Endothelial cell of umbilical vein (primary cell): ENCODE measurements around the gene PIGQ. TPM values are rescaled to one million over a fixed set of nuclear protein-coding genes. Genes with fewer than 3 reads are reported as not detected.

ENCODE experiments used
- BruUV-seq: library from RNA; stranded (reverse); fragments of 400-500 nt; replicated peaks from 2 replicates; lab custom pipeline; 2021; lab: Mats Ljungman, UMichigan
- CTCF ChIA-PET: fragments of 300-600, 350-600 bp; sonication (Branson Sonifier 250); formaldehyde crosslinking; loops from one replicate; lab custom pipeline; 2021; ENCODE audit warnings: antibody characterized with exemption, inconsistent platforms; lab: Charles Lee
- POLR2A ChIA-PET: fragments of 300-600, 350-600 bp; sonication (Branson Sonifier 250); formaldehyde crosslinking; loops from one replicate; lab custom pipeline; 2021; ENCODE audit warnings: antibody characterized with exemption, inconsistent platforms; lab: Charles Lee
- DNase-seq: peaks from one replicate; pipeline ENCODE4 v3.0.0-alpha.2; 2011; ENCODE audit warnings: low read depth, low spot score
- FAIRE-seq: peaks from 2 replicates; lab custom pipeline; 2011; peaks lifted over from hg19 to GRCh38; lab: Jason Lieb, UNC
- H2AFZ ChIP-seq: 2 replicates; pipeline ENCODE4 v1.6.0; 2012; ENCODE audit warnings: low read depth, low read length, control low read depth, inconsistent platforms
- H3K27ac ChIP-seq: 2 replicates; pipeline ENCODE4 v1.5.1; 2011; ENCODE audit warnings: low read depth, mild to moderate bottlenecking, control low read depth, low read length, moderate library complexity; ENCODE audit not compliant: insufficient read depth
- H3K27me3 ChIP-seq, 2 experiments: 2 replicates each; pipeline versions ENCODE4 v1.6.0 to v1.6.1; 2011; ENCODE audit warnings: low read length in 2 of 2, mixed read lengths in 1 of 2; ENCODE audit not compliant: control insufficient read depth in 2 of 2, insufficient read depth in 2 of 2
- H3K36me3 ChIP-seq, 2 experiments: 2 replicates in 1 of 2; 3 replicates in 1 of 2; pipeline ENCODE4 v1.5.1; 2011; ENCODE audit warnings: low read length in 2 of 2, mild to moderate bottlenecking in 1 of 2, moderate library complexity in 1 of 2; ENCODE audit not compliant: control insufficient read depth in 2 of 2, insufficient read depth in 2 of 2; ENCODE audit errors: extremely low read depth in 1 of 2
- H3K4me1 ChIP-seq: 3 replicates; pipeline ENCODE4 v1.5.1; 2011; ENCODE audit warnings: mild to moderate bottlenecking, low read length; ENCODE audit not compliant: control insufficient read depth, insufficient read depth; ENCODE audit errors: extremely low read depth
- H3K4me2 ChIP-seq: 2 replicates; pipeline ENCODE4 v1.6.1; 2011; ENCODE audit warnings: low read length, control low read depth, mixed read lengths; ENCODE audit not compliant: insufficient read depth
- H3K4me3 ChIP-seq, 3 experiments: fragments of 200-600 bp in 1 of 3; sonication (generic), shearing (Covaris generic) in 1 of 3; replicated peaks in 1 of 3; 2 replicates each; pipeline ENCODE4 v1.5.1; 2011 to 2016; ENCODE audit warnings: control low read depth in 3 of 3, low read length in 3 of 3, mild to moderate bottlenecking in 2 of 3, inconsistent platforms in 1 of 3, low read depth in 1 of 3, moderate library complexity in 1 of 3; ENCODE audit not compliant: insufficient read depth in 1 of 3
- H3K79me2 ChIP-seq: 2 replicates; pipeline ENCODE4 v1.6.0; 2012; ENCODE audit warnings: low read length, inconsistent platforms; ENCODE audit not compliant: control insufficient read depth, insufficient read depth
- H3K9ac ChIP-seq: replicated peaks from 2 replicates; pipeline ENCODE3; 2011; ENCODE audit warnings: low read length, control low read depth; ENCODE audit not compliant: insufficient read depth; ENCODE audit errors: extremely low read depth
- H3K9me1 ChIP-seq: replicated peaks from 3 replicates; pipeline ENCODE4 v1.6.0; 2011; ENCODE audit warnings: mild to moderate bottlenecking, low read length; ENCODE audit not compliant: control insufficient read depth, insufficient read depth; ENCODE audit errors: extremely low read depth
- H3K9me3 ChIP-seq: replicated peaks from 2 replicates; pipeline ENCODE4 v1.5.1; 2012; ENCODE audit warnings: low read length, inconsistent platforms; ENCODE audit not compliant: control insufficient read depth, insufficient read depth
- H4K20me1 ChIP-seq: replicated peaks from 2 replicates; pipeline ENCODE3; 2011; ENCODE audit warnings: mild to moderate bottlenecking, low read length; ENCODE audit not compliant: control insufficient read depth, insufficient read depth; ENCODE audit errors: extremely low read depth
- FOS ChIP-seq: IDR thresholded peaks from 2 replicates; pipeline ENCODE4 v1.6.1; 2011; ENCODE audit warnings: mild to moderate bottlenecking, low read length, moderate library complexity, borderline replicate concordance; ENCODE audit not compliant: insufficient read depth
- GATA2 ChIP-seq: IDR thresholded peaks from 2 replicates; pipeline ENCODE4 v1.7.0; 2011; ENCODE audit warnings: low read depth, mild to moderate bottlenecking, moderate library complexity, mixed read lengths, low read length; ENCODE audit not compliant: insufficient read length, insufficient read depth
- POLR2A ChIP-seq: IDR thresholded peaks from 2 replicates; pipeline ENCODE4 v1.6.1; 2012; ENCODE audit warnings: low read depth, mild to moderate bottlenecking, control low read depth, low read length
- dilution Hi-C: fragments of 300-500 bp; cut with MboI; formaldehyde crosslinking; loops from one replicate; pipeline ENCODE4 v1.15.0; 2019; ENCODE audit warnings: low sequenced_read_pairs; ENCODE audit not compliant: extremely low pct_ligation_motif_present
- intact Hi-C: fragments of 100-400 bp; cut with micrococcal nuclease; formaldehyde crosslinking; loops from one replicate; pipeline ENCODE4 v1.10.0; 2022
- polyA plus RNA-seq, 4 experiments: library from polyadenylated mRNA; depleted of rRNA in 3 of 4; stranded (reverse) in 3 of 4; unstranded in 1 of 4; fragments of >200 nt; gene quantifications; 2 replicates each; pipeline versions ENCODE4 v1.2.1 to v1.2.3, GENCODE V29; 2011 to 2012; ENCODE audit warnings: missing spikeins in 1 of 4
- total RNA-seq: library from RNA; stranded (reverse); gene quantifications from 2 replicates; pipeline ENCODE4 v1.2.3, GENCODE V29; 2021
- TF ChIP-seq, protein P1 (sequence below), 2 donors: IDR thresholded peaks; 1 replicate in 1 of 2; 2 replicates in 1 of 2; pipeline ENCODE4 v1.5.1; 2011; ENCODE audit warnings: low read length in 2 of 2, mild to moderate bottlenecking in 2 of 2, moderate library complexity in 2 of 2, control low read depth in 1 of 2, inconsistent platforms in 1 of 2, low read depth in 1 of 2; ENCODE audit not compliant: insufficient read depth in 1 of 2; ENCODE audit errors: extremely low read depth in 1 of 2

PIGQ gene
- total and polyA plus RNA-seq, 2 donors (not counting 3 experiments of a cell fraction or from before 2014, with no cell fraction given), result 66.9 to 67.7 TPM

- Histone ChIP-seq H3K4me3 (no peak overlapping the region), H3K9ac (no peak overlapping the region), H3K4me1 (peaks cover 16% of the 10 kb centered on the region), H3K79me2 (peaks cover 16% of the 10 kb centered on the region), H3K9me3 (no peaks in the 10 kb centered on the region), H3K4me2 (no peak overlapping the region), H2AFZ (no peak overlapping the region), H3K36me3 (no peaks in the 10 kb centered on the region), H4K20me1 (no peaks in the 10 kb centered on the region), H3K9me1 (no peaks in the 10 kb centered on the region), H3K27me3 (no peaks in the 10 kb centered on the region), H3K27ac (no peak overlapping the region)
- DNase-seq, result no peak
- no peak for FAIRE-seq
- CTCF ChIA-PET, result interaction anchor here (1.0 kb wide), 1 partner anchor 49 kb away, joined by 4 read pairs; the partner anchor contains the start of gene METTL26
- intact Hi-C loops (loop anchor here (5.0 kb wide), 1 partner anchor 195 kb away; no protein-coding TSS in a partner anchor), dilution Hi-C loops (no loop called here)
- no peak for TF ChIP-seq FOS
- no peak for TF ChIP-seq GATA2
- TF ChIP-seq POLR2A, result peak; percentile 7
- TF ChIP-seq, protein P1, sequence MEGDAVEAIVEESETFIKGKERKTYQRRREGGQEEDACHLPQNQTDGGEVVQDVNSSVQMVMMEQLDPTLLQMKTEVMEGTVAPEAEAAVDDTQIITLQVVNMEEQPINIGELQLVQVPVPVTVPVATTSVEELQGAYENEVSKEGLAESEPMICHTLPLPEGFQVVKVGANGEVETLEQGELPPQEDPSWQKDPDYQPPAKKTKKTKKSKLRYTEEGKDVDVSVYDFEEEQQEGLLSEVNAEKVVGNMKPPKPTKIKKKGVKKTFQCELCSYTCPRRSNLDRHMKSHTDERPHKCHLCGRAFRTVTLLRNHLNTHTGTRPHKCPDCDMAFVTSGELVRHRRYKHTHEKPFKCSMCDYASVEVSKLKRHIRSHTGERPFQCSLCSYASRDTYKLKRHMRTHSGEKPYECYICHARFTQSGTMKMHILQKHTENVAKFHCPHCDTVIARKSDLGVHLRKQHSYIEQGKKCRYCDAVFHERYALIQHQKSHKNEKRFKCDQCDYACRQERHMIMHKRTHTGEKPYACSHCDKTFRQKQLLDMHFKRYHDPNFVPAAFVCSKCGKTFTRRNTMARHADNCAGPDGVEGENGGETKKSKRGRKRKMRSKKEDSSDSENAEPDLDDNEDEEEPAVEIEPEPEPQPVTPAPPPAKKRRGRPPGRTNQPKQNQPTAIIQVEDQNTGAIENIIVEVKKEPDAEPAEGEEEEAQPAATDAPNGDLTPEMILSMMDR (IDR thresholded peaks at IDR 0.05; ENCODE audit: extremely low read depth in 1 of 2, insufficient read depth in 1 of 2, low read depth in 1 of 2, low read length in 2 of 2), result no peak
- no TSS peak for BruUV-seq
- POLR2A ChIA-PET, result interaction anchor here (0.7 kb wide), 1 partner anchor 18 kb away, joined by 4 read pairs; no protein-coding TSS in a partner anchor
Observed at GRCh38 chr16:586645-587590, 17.1 kb downstream of the PIGQ start.
